MM.1S (cell line): ENCODE measurements around the gene SESTD1.

ENCODE experiments used
- CTCF ChIP-seq: fragments of 300-600 bp; sonication (generic); IDR thresholded peaks from 2 replicates; pipeline ENCODE4 v1.5.1; 2016; ENCODE audit warnings: antibody characterized with exemption, low read length, mixed read lengths
- EZH2 ChIP-seq: fragments of 300-600 bp; sonication (generic); optimal IDR thresholded peaks from 2 replicates; pipeline ENCODE3; 2017; ENCODE audit warnings: low read depth, mild to moderate bottlenecking, antibody characterized with exemption, low read length, mixed read lengths
- EZH2phosphoT487 ChIP-seq: fragments of 300-600 bp; sonication (generic); IDR thresholded peaks from 2 replicates; pipeline ENCODE4 v1.6.1; 2018; ENCODE audit warnings: antibody characterized with exemption, low read length

- TF ChIP-seq EZH2, result no peak
- no peak for TF ChIP-seq CTCF
- no peak for TF ChIP-seq EZH2phosphoT487
Observed at GRCh38 chr2:179172894-179173293, 91.7 kb downstream of the SESTD1 start.
